ENCODE results near the gene RAB33B.
"Not testable (repeated sequence)": the region's sequence is repeated elsewhere in the genome, so short reads cannot be mapped to it uniquely, and the experiment has no call there.

RAB33B gene

GRCh38 chr4:139454111-139455045, at the start of gene RAB33B:
RAB33B (plus strand) TSS chr4:139454121; CDS start chr4:139454196, 75 bp downstream.
- DNase-seq = no peak

- DNase-seq = no peak
Observed at GRCh38 chr4:139410312-139410711, 43.6 kb upstream of the RAB33B start.

- DNase-seq = not testable (repeated sequence)
Observed at GRCh38 chr4:139414671-139415210, 39.2 kb upstream of the RAB33B start.

- DNase-seq = no peak
Observed at GRCh38 chr4:139416073-139416673, 37.7 kb upstream of the RAB33B start.

GRCh38 chr4:139419388-139419914, 34.5 kb upstream of the RAB33B start:
- no peak for DNase-seq

- no peak for DNase-seq
Observed at GRCh38 chr4:139420652-139421051, 33.3 kb upstream of the RAB33B start.

- DNase-seq = no peak
Observed at GRCh38 chr4:139436122-139436521, 17.8 kb upstream of the RAB33B start.

GRCh38 chr4:139438141-139438540, 15.8 kb upstream of the RAB33B start:
- DNase-seq = no peak

GRCh38 chr4:139441029-139441428, 12.9 kb upstream of the RAB33B start:
- DNase-seq = no peak

- DNase-seq = no peak
Observed at GRCh38 chr4:139443661-139444060, 10.3 kb upstream of the RAB33B start.

- DNase-seq = not testable (repeated sequence)
Observed at GRCh38 chr4:139444881-139445280, 9.0 kb upstream of the RAB33B start.

GRCh38 chr4:139447078-139447477, 6.8 kb upstream of the RAB33B start:
- not testable (repeated sequence) for DNase-seq

- no peak for DNase-seq
Observed at GRCh38 chr4:139450586-139450985, 3.3 kb upstream of the RAB33B start.

- no peak for DNase-seq
Observed at GRCh38 chr4:139451997-139452396, 1.9 kb upstream of the RAB33B start.

- peak; percentile 70 for DNase-seq
Observed at GRCh38 chr4:139453041-139453370, 915 bp upstream of the RAB33B start.

- peak; percentile 95 for DNase-seq
Observed at GRCh38 chr4:139453371-139454110, 380 bp upstream of the RAB33B start.

- DNase-seq = no peak
Observed at GRCh38 chr4:139455126-139455538, 1.2 kb downstream of the RAB33B start.

- no peak for DNase-seq
Observed at GRCh38 chr4:139457318-139457717, 3.4 kb downstream of the RAB33B start.

GRCh38 chr4:139458543-139458942, 4.6 kb downstream of the RAB33B start:
- no peak for DNase-seq

GRCh38 chr4:139458999-139459398, 5.1 kb downstream of the RAB33B start:
- no peak for DNase-seq

- no peak for DNase-seq
Observed at GRCh38 chr4:139460565-139460964, 6.6 kb downstream of the RAB33B start.

- no peak for DNase-seq
Observed at GRCh38 chr4:139461022-139461628, 7.2 kb downstream of the RAB33B start.

GRCh38 chr4:139464512-139464911, 10.6 kb downstream of the RAB33B start:
- not testable (repeated sequence) for DNase-seq
